ENCODE measurements around the gene ARMC8. TPM values are rescaled to one million over a fixed set of nuclear protein-coding genes. Genes with fewer than 3 reads are reported as not detected.

ARMC8 gene
- total and polyA plus RNA-seq, 2 donors = 29.2 to 39.6 TPM

GRCh38 chr3:138270245-138270644, 83.1 kb downstream of the ARMC8 start:
- Histone ChIP-seq H3K36me3 (ENCODE audit: control insufficient read depth in 2 of 2, insufficient read depth in 2 of 2, low read length in 1 of 2) (peaks cover 21 to 58% of the 10 kb centered on the region in 2 donors), H3K9me3 (ENCODE audit: control insufficient read depth in 2 of 2, insufficient read depth in 1 of 2, low read length in 1 of 2) (no peaks in the 10 kb centered on the region), H3K4me3 (ENCODE audit: low read length in 2 of 2) (no peak overlapping the region), H3K27me3 (ENCODE audit: control insufficient read depth in 2 of 2, insufficient read depth in 1 of 2, low read length in 1 of 2) (no peaks in the 10 kb centered on the region), H3K27ac (ENCODE audit: low read depth in 1 of 2, low read length in 1 of 2) (no peak overlapping the region), H3K4me1 (ENCODE audit: control insufficient read depth in 2 of 2, insufficient read depth in 2 of 2, low read length in 2 of 2) (no peaks in the 10 kb centered on the region)
- WGBS = 98% methylated on average over 2 of the region's 2 CpGs
- no peak for DNase-seq (ENCODE audit: low read depth in 6 of 9, low spot score in 9 of 9)

DNA sequence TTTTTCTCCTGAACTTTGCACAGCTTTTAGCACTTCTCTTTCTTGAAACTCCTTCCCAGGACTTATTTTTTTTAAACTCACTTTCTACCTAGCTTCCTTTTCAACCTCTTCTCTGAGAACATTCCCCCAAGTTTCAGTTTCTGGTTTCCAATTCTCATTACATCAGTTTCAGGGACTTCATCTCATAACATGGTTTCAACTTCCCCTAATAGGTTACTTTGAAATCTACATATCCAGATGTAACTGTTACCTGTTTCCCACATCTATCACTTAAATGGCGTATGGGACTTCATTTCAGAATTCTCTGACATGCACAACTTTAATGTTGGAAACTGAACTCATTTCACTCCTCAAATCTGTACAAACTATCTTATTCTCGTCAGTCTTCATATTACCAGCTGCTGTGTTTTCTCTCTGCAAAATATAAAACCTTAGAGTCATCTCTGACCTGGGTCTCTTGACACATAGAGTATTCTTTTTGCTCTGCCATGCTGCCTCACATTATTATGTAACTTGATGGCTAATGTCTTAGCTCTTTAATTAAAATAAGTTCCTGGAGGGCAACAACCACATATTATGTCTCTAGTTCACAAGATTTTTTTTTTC, 84.2 kb downstream of the ARMC8 start:
- DNase-seq (ENCODE audit: low read depth in 6 of 9, low spot score in 9 of 9) = peak in 1 of 9 donors; percentile 9

GRCh38 chr3:138281561-138281960, 94.5 kb downstream of the ARMC8 start:
- DNase-seq (ENCODE audit: low read depth in 6 of 9, low spot score in 9 of 9) = no peak
- WGBS = over 99% methylated on average over 3 of the region's 3 CpGs
- Histone ChIP-seq H3K36me3 (ENCODE audit: control insufficient read depth in 2 of 2, insufficient read depth in 2 of 2, low read length in 1 of 2) (peaks cover 26% of the 10 kb centered on the region in 2 donors), H3K27ac (ENCODE audit: low read depth in 1 of 2, low read length in 1 of 2) (no peak overlapping the region), H3K4me1 (ENCODE audit: control insufficient read depth in 2 of 2, insufficient read depth in 2 of 2, low read length in 2 of 2) (no peaks in the 10 kb centered on the region), H3K27me3 (ENCODE audit: control insufficient read depth in 2 of 2, insufficient read depth in 1 of 2, low read length in 1 of 2) (no peaks in the 10 kb centered on the region), H3K9me3 (ENCODE audit: control insufficient read depth in 2 of 2, insufficient read depth in 1 of 2, low read length in 1 of 2) (no peaks in the 10 kb centered on the region), H3K4me3 (ENCODE audit: low read length in 2 of 2) (no peak overlapping the region)

More for the DNA sequence above, 84.2 kb downstream of the ARMC8 start:
- H3K27ac ChIP-seq (ENCODE audit: low read depth in 1 of 2, low read length in 1 of 2) = no peak overlapping the region
- no peak overlapping the region for H3K4me3 ChIP-seq (ENCODE audit: low read length in 2 of 2)
- WGBS = 96% methylated on average over 2 of the region's 2 CpGs
- H3K36me3 ChIP-seq (ENCODE audit: control insufficient read depth in 2 of 2, insufficient read depth in 2 of 2, low read length in 1 of 2) = peaks cover 15 to 58% of the 10 kb centered on the region in 2 donors
- no peaks in the 10 kb centered on the region for H3K27me3 ChIP-seq (ENCODE audit: control insufficient read depth in 2 of 2, insufficient read depth in 1 of 2, low read length in 1 of 2)
- no peaks in the 10 kb centered on the region for H3K4me1 ChIP-seq (ENCODE audit: control insufficient read depth in 2 of 2, insufficient read depth in 2 of 2, low read length in 2 of 2)
- H3K9me3 ChIP-seq (ENCODE audit: control insufficient read depth in 2 of 2, insufficient read depth in 1 of 2, low read length in 1 of 2) = no peaks in the 10 kb centered on the region

GRCh38 chr3:138282836-138283235, 95.7 kb downstream of the ARMC8 start:
- no peak for DNase-seq (ENCODE audit: low read depth in 6 of 9, low spot score in 9 of 9)
- no peaks in the 10 kb centered on the region for H3K9me3 ChIP-seq (ENCODE audit: control insufficient read depth in 2 of 2, insufficient read depth in 1 of 2, low read length in 1 of 2)
- no peak overlapping the region for H3K4me3 ChIP-seq (ENCODE audit: low read length in 2 of 2)
- no peaks in the 10 kb centered on the region for H3K27me3 ChIP-seq (ENCODE audit: control insufficient read depth in 2 of 2, insufficient read depth in 1 of 2, low read length in 1 of 2)
- no peaks in the 10 kb centered on the region for H3K4me1 ChIP-seq (ENCODE audit: control insufficient read depth in 2 of 2, insufficient read depth in 2 of 2, low read length in 2 of 2)
- over 99% methylated on average over 2 of the region's 2 CpGs for WGBS
- H3K27ac ChIP-seq (ENCODE audit: low read depth in 1 of 2, low read length in 1 of 2) = no peak overlapping the region
- H3K36me3 ChIP-seq (ENCODE audit: control insufficient read depth in 2 of 2, insufficient read depth in 2 of 2, low read length in 1 of 2) = peaks cover 30 to 31% of the 10 kb centered on the region in 2 donors

DNA sequence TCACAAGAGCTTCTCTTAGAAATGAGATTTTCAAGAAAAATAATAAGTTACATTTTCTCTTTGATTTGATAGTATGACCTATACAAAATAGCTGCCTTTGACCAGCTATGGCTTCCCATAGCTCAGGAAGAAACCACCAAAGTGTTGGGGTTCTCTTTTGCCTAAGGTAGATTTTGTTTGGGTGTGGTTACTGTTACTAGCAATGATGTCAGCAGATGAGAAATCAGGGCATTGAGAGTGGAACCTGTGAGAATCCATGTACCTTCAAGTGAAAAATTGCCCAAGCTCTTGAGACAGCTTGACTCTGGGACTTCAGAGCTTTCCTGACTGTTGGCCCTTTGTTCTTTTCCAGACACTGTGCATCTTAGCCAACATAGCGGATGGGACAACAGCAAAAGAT, 97.0 kb downstream of the ARMC8 start:
- Histone ChIP-seq H3K27ac (ENCODE audit: low read depth in 1 of 2, low read length in 1 of 2) (no peak overlapping the region), H3K4me3 (ENCODE audit: low read length in 2 of 2) (no peak overlapping the region), H3K4me1 (ENCODE audit: control insufficient read depth in 2 of 2, insufficient read depth in 2 of 2, low read length in 2 of 2) (no peaks in the 10 kb centered on the region), H3K9me3 (ENCODE audit: control insufficient read depth in 2 of 2, insufficient read depth in 1 of 2, low read length in 1 of 2) (no peaks in the 10 kb centered on the region), H3K27me3 (ENCODE audit: control insufficient read depth in 2 of 2, insufficient read depth in 1 of 2, low read length in 1 of 2) (no peaks in the 10 kb centered on the region), H3K36me3 (ENCODE audit: control insufficient read depth in 2 of 2, insufficient read depth in 2 of 2, low read length in 1 of 2) (peaks cover 32 to 36% of the 10 kb centered on the region in 2 donors)
- WGBS = 98% methylated on average over 1 of the region's 1 CpG
- DNase-seq (ENCODE audit: low read depth in 6 of 9, low spot score in 9 of 9) = no peak

GRCh38 chr3:138284957-138285477, 97.9 kb downstream of the ARMC8 start:
- no peaks in the 10 kb centered on the region for H3K4me1 ChIP-seq (ENCODE audit: control insufficient read depth in 2 of 2, insufficient read depth in 2 of 2, low read length in 2 of 2)
- over 99% methylated on average over 2 of the region's 2 CpGs for WGBS
- H3K36me3 ChIP-seq (ENCODE audit: control insufficient read depth in 2 of 2, insufficient read depth in 2 of 2, low read length in 1 of 2) = peaks cover 40 to 46% of the 10 kb centered on the region in 2 donors
- H3K4me3 ChIP-seq (ENCODE audit: low read length in 2 of 2) = no peak overlapping the region
- no peak for DNase-seq (ENCODE audit: low read depth in 6 of 9, low spot score in 9 of 9)
- H3K27me3 ChIP-seq (ENCODE audit: control insufficient read depth in 2 of 2, insufficient read depth in 1 of 2, low read length in 1 of 2) = no peaks in the 10 kb centered on the region
- H3K9me3 ChIP-seq (ENCODE audit: control insufficient read depth in 2 of 2, insufficient read depth in 1 of 2, low read length in 1 of 2) = no peaks in the 10 kb centered on the region
- H3K27ac ChIP-seq (ENCODE audit: low read depth in 1 of 2, low read length in 1 of 2) = no peak overlapping the region

GRCh38 chr3:138289260-138289659, 102.2 kb downstream of the ARMC8 start:
- DNase-seq (ENCODE audit: low read depth in 6 of 9, low spot score in 9 of 9) = no peak
- Histone ChIP-seq H3K9me3 (ENCODE audit: control insufficient read depth in 2 of 2, insufficient read depth in 1 of 2, low read length in 1 of 2) (no peaks in the 10 kb centered on the region), H3K27ac (ENCODE audit: low read depth in 1 of 2, low read length in 1 of 2) (no peak overlapping the region), H3K4me3 (ENCODE audit: low read length in 2 of 2) (no peak overlapping the region), H3K4me1 (ENCODE audit: control insufficient read depth in 2 of 2, insufficient read depth in 2 of 2, low read length in 2 of 2) (no peaks in the 10 kb centered on the region), H3K27me3 (ENCODE audit: control insufficient read depth in 2 of 2, insufficient read depth in 1 of 2, low read length in 1 of 2) (no peaks in the 10 kb centered on the region), H3K36me3 (ENCODE audit: control insufficient read depth in 2 of 2, insufficient read depth in 2 of 2, low read length in 1 of 2) (peaks cover 45 to 63% of the 10 kb centered on the region in 2 donors)
- 95% methylated on average over 2 of the region's 2 CpGs for WGBS

DNA sequence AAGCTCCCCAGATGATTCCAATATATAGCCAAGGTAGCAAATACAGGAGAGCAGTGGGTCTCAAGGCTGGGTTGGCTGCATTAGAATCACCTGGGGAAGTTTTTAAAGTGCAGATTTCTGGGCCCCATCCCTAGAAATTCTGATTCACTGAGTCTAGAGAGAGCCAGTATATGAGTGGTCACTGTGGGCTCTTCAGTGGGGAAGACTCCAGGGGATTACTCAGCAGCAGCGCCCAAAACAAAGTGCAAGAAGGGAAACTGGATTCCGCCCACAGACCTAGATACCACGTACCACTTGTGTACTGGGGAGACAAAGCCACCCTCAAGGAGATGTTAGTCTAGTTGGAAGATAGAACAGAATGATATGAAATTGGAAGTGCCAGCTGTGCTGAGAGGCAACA, 102.6 kb downstream of the ARMC8 start:
- WGBS = 98% methylated on average over 3 of the region's 3 CpGs
- no peak for DNase-seq (ENCODE audit: low read depth in 6 of 9, low spot score in 9 of 9)
- H3K27ac ChIP-seq (ENCODE audit: low read depth in 1 of 2, low read length in 1 of 2) = no peak overlapping the region
- no peak overlapping the region for H3K4me3 ChIP-seq (ENCODE audit: low read length in 2 of 2)
- no peaks in the 10 kb centered on the region for H3K27me3 ChIP-seq (ENCODE audit: control insufficient read depth in 2 of 2, insufficient read depth in 1 of 2, low read length in 1 of 2)
- H3K9me3 ChIP-seq (ENCODE audit: control insufficient read depth in 2 of 2, insufficient read depth in 1 of 2, low read length in 1 of 2) = no peaks in the 10 kb centered on the region
- H3K36me3 ChIP-seq (ENCODE audit: control insufficient read depth in 2 of 2, insufficient read depth in 2 of 2, low read length in 1 of 2) = peaks cover 41 to 61% of the 10 kb centered on the region in 2 donors
- H3K4me1 ChIP-seq (ENCODE audit: control insufficient read depth in 2 of 2, insufficient read depth in 2 of 2, low read length in 2 of 2) = no peaks in the 10 kb centered on the region

- Histone ChIP-seq H3K27me3 (ENCODE audit: control insufficient read depth in 2 of 2, insufficient read depth in 1 of 2, low read length in 1 of 2) (no peaks in the 10 kb centered on the region), H3K27ac (ENCODE audit: low read depth in 1 of 2, low read length in 1 of 2) (no peak overlapping the region), H3K9me3 (ENCODE audit: control insufficient read depth in 2 of 2, insufficient read depth in 1 of 2, low read length in 1 of 2) (no peaks in the 10 kb centered on the region), H3K36me3 (ENCODE audit: control insufficient read depth in 2 of 2, insufficient read depth in 2 of 2, low read length in 1 of 2) (peaks cover 37 to 43% of the 10 kb centered on the region in 2 donors), H3K4me3 (ENCODE audit: low read length in 2 of 2) (no peak overlapping the region), H3K4me1 (ENCODE audit: control insufficient read depth in 2 of 2, insufficient read depth in 2 of 2, low read length in 2 of 2) (no peaks in the 10 kb centered on the region)
- WGBS = 96% methylated on average over 1 of the region's 1 CpG
- no peak for DNase-seq (ENCODE audit: low read depth in 6 of 9, low spot score in 9 of 9)
These were observed 109.5 kb downstream of the ARMC8 start for GRCh38 chr3:138296639-138297038.

Measured in thymus (tissue), 11 donors.